ENCODE results near the gene OPN1MW3. TPM values are rescaled to one million over a fixed set of nuclear protein-coding genes. Genes with fewer than 3 reads are reported as not detected.
"Not testable (repeated sequence)": the region's sequence is repeated elsewhere in the genome, so short reads cannot be mapped to it uniquely, and the experiment has no call there.

OPN1MW3 gene
- not detected in 3 replicates for total RNA-seq
- long read RNA-seq = 0 reads

GRCh38 chrX:154257282-154257681, at the start of gene OPN1MW3:
Gene OPN1MW3 (plus strand): TSS chrX:154257582. CDS start chrX:154257620, 38 bp downstream.
- not testable (repeated sequence) for DNase-seq (ENCODE audit: low spot score); H3K9me3 Mint-ChIP-seq (ENCODE audit: low read depth); H3K4me1 Mint-ChIP-seq (ENCODE audit: low read depth); H3K27me3 Mint-ChIP-seq (ENCODE audit: low read depth); H3K4me3 Mint-ChIP-seq (ENCODE audit: unreplicated experiment); H3K36me3 Mint-ChIP-seq (ENCODE audit: low read depth); H3K27ac Mint-ChIP-seq (ENCODE audit: unreplicated experiment)

- DNase-seq (ENCODE audit: low spot score); H3K4me1 Mint-ChIP-seq (ENCODE audit: low read depth); H3K4me3 Mint-ChIP-seq (ENCODE audit: unreplicated experiment); H3K36me3 Mint-ChIP-seq (ENCODE audit: low read depth); H3K27ac Mint-ChIP-seq (ENCODE audit: unreplicated experiment); H3K27me3 Mint-ChIP-seq (ENCODE audit: low read depth); H3K9me3 Mint-ChIP-seq (ENCODE audit: low read depth): not testable (repeated sequence)
Measured at GRCh38 chrX:154209670-154210418, 47.5 kb upstream of the OPN1MW3 start.

GRCh38 chrX:154211057-154211456, 46.3 kb upstream of the OPN1MW3 start:
- not testable (repeated sequence) for H3K4me1 Mint-ChIP-seq (ENCODE audit: low read depth); H3K27ac Mint-ChIP-seq (ENCODE audit: unreplicated experiment); H3K36me3 Mint-ChIP-seq (ENCODE audit: low read depth); H3K27me3 Mint-ChIP-seq (ENCODE audit: low read depth); H3K4me3 Mint-ChIP-seq (ENCODE audit: unreplicated experiment); DNase-seq (ENCODE audit: low spot score); H3K9me3 Mint-ChIP-seq (ENCODE audit: low read depth)

GRCh38 chrX:154211499-154211898, 45.9 kb upstream of the OPN1MW3 start:
- H3K4me3 Mint-ChIP-seq (ENCODE audit: unreplicated experiment); H3K36me3 Mint-ChIP-seq (ENCODE audit: low read depth): not testable (repeated sequence)

GRCh38 chrX:154219456-154219855, 37.9 kb upstream of the OPN1MW3 start, which contains the start of gene OPN1MW2:
Gene OPN1MW2 (plus strand): TSS chrX:154219756. CDS start chrX:154219816, 60 bp downstream.
- not testable (repeated sequence) for H3K4me1 Mint-ChIP-seq (ENCODE audit: low read depth); DNase-seq (ENCODE audit: low spot score); H3K9me3 Mint-ChIP-seq (ENCODE audit: low read depth); H3K27ac Mint-ChIP-seq (ENCODE audit: unreplicated experiment); H3K27me3 Mint-ChIP-seq (ENCODE audit: low read depth); H3K36me3 Mint-ChIP-seq (ENCODE audit: low read depth); H3K4me3 Mint-ChIP-seq (ENCODE audit: unreplicated experiment)

More at GRCh38 chrX:154211499-154211898, 45.9 kb upstream of the OPN1MW3 start:
- H3K27ac Mint-ChIP-seq (ENCODE audit: unreplicated experiment); H3K9me3 Mint-ChIP-seq (ENCODE audit: low read depth); DNase-seq (ENCODE audit: low spot score); H3K4me1 Mint-ChIP-seq (ENCODE audit: low read depth); H3K27me3 Mint-ChIP-seq (ENCODE audit: low read depth): not testable (repeated sequence)

GRCh38 chrX:154225292-154225691, 32.1 kb upstream of the OPN1MW3 start:
- not testable (repeated sequence) for H3K27me3 Mint-ChIP-seq (ENCODE audit: low read depth); H3K4me1 Mint-ChIP-seq (ENCODE audit: low read depth); DNase-seq (ENCODE audit: low spot score); H3K4me3 Mint-ChIP-seq (ENCODE audit: unreplicated experiment); H3K36me3 Mint-ChIP-seq (ENCODE audit: low read depth); H3K9me3 Mint-ChIP-seq (ENCODE audit: low read depth); H3K27ac Mint-ChIP-seq (ENCODE audit: unreplicated experiment)

GRCh38 chrX:154226706-154227105, 30.7 kb upstream of the OPN1MW3 start:
- H3K4me3 Mint-ChIP-seq (ENCODE audit: unreplicated experiment); H3K9me3 Mint-ChIP-seq (ENCODE audit: low read depth); DNase-seq (ENCODE audit: low spot score); H3K36me3 Mint-ChIP-seq (ENCODE audit: low read depth); H3K27ac Mint-ChIP-seq (ENCODE audit: unreplicated experiment); H3K4me1 Mint-ChIP-seq (ENCODE audit: low read depth); H3K27me3 Mint-ChIP-seq (ENCODE audit: low read depth): not testable (repeated sequence)

GRCh38 chrX:154231443-154231842, 25.9 kb upstream of the OPN1MW3 start:
- H3K27me3 Mint-ChIP-seq (ENCODE audit: low read depth); H3K9me3 Mint-ChIP-seq (ENCODE audit: low read depth); H3K27ac Mint-ChIP-seq (ENCODE audit: unreplicated experiment); H3K4me3 Mint-ChIP-seq (ENCODE audit: unreplicated experiment); DNase-seq (ENCODE audit: low spot score); H3K36me3 Mint-ChIP-seq (ENCODE audit: low read depth); H3K4me1 Mint-ChIP-seq (ENCODE audit: low read depth): not testable (repeated sequence)

- H3K27me3 Mint-ChIP-seq (ENCODE audit: low read depth); DNase-seq (ENCODE audit: low spot score); H3K9me3 Mint-ChIP-seq (ENCODE audit: low read depth); H3K27ac Mint-ChIP-seq (ENCODE audit: unreplicated experiment); H3K4me3 Mint-ChIP-seq (ENCODE audit: unreplicated experiment); H3K36me3 Mint-ChIP-seq (ENCODE audit: low read depth); H3K4me1 Mint-ChIP-seq (ENCODE audit: low read depth): not testable (repeated sequence)
Measured at GRCh38 chrX:154233620-154234019, 23.8 kb upstream of the OPN1MW3 start.

GRCh38 chrX:154238939-154239559, 18.3 kb upstream of the OPN1MW3 start:
- not testable (repeated sequence) for H3K27me3 Mint-ChIP-seq (ENCODE audit: low read depth); H3K9me3 Mint-ChIP-seq (ENCODE audit: low read depth); H3K4me3 Mint-ChIP-seq (ENCODE audit: unreplicated experiment); H3K27ac Mint-ChIP-seq (ENCODE audit: unreplicated experiment); H3K36me3 Mint-ChIP-seq (ENCODE audit: low read depth); H3K4me1 Mint-ChIP-seq (ENCODE audit: low read depth)
- peak; percentile 38 for DNase-seq (ENCODE audit: low spot score)

GRCh38 chrX:154239982-154240503, 17.3 kb upstream of the OPN1MW3 start:
- H3K27me3 Mint-ChIP-seq (ENCODE audit: low read depth); H3K36me3 Mint-ChIP-seq (ENCODE audit: low read depth); H3K4me3 Mint-ChIP-seq (ENCODE audit: unreplicated experiment); H3K27ac Mint-ChIP-seq (ENCODE audit: unreplicated experiment); H3K9me3 Mint-ChIP-seq (ENCODE audit: low read depth); H3K4me1 Mint-ChIP-seq (ENCODE audit: low read depth): not testable (repeated sequence)
- DNase-seq (ENCODE audit: low spot score) = peak; percentile 41

GRCh38 chrX:154247377-154248045, 9.9 kb upstream of the OPN1MW3 start:
- H3K27me3 Mint-ChIP-seq (ENCODE audit: low read depth); H3K4me1 Mint-ChIP-seq (ENCODE audit: low read depth); DNase-seq (ENCODE audit: low spot score); H3K27ac Mint-ChIP-seq (ENCODE audit: unreplicated experiment); H3K4me3 Mint-ChIP-seq (ENCODE audit: unreplicated experiment); H3K36me3 Mint-ChIP-seq (ENCODE audit: low read depth); H3K9me3 Mint-ChIP-seq (ENCODE audit: low read depth): not testable (repeated sequence)
